Measurements from ENCODE around the gene CDSN.

CDSN gene

GRCh38 chr6:31145386-31145785 lies 25.1 kb upstream of the CDSN start:
- no peak for DNase-seq (ENCODE audit: low read depth)

- DNase-seq (ENCODE audit: low read depth): no peak
Measured at GRCh38 chr6:31144970-31145340, 24.7 kb upstream of the CDSN start.

DNA sequence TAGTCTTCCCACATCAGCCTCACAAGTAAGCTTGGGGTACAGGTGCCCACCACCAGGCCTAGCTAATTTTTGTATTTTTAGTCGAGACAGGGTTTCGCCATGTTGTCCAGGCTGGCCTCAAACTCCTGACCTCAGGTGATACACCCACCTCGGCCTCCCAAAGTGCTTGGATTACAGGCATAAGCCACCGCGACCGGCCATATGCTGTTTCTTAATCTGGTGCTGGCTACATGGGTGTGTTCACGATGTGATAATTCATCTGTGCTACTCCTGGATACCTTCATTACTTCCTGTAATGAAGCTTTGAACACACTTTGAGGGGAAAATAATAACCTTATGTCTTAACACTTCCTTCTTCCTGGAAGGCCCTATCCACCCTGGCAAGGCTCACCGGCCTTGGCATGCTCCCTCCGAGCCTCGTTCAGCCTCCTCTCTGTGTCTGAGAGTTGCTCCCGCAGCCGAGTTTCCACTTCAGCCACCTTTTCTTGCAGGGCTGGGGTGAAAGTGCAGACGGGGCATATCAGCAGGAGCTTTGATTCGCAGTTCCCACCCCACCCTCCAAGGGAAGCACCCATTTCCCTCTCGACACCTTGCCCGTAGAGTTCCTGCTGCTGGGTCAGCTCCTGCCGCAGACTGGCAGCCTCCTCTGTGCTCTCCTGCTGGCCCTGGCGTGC lies 24.2 kb upstream of the CDSN start:
- no peak for DNase-seq (ENCODE audit: low read depth)

- DNase-seq (ENCODE audit: low read depth): peak; percentile 58
Measured at GRCh38 chr6:31143148-31143547, 22.9 kb upstream of the CDSN start.

DNA sequence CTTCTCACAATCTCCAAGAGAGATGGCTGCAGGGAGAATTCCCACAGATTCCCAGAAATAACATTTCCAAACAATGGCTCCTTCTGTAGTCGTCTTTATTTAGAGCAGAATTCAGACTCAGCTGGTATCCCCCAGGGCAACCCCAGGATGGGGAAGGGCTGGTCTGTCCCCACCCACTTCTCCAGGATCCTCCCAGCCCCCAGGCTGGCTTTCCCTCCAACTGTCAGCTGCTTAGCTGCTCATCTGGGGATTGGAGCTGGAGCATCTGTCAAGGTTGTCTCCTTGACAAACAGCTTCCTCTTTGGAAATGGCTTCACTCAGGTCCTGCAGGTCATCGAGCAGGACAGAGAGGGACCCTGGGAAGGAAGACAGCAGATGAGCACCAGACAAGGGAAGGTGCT lies 22.1 kb upstream of the CDSN start:
- no peak for DNase-seq (ENCODE audit: low read depth)

GRCh38 chr6:31140643-31141042 lies 20.4 kb upstream of the CDSN start:
- DNase-seq (ENCODE audit: low read depth): no peak

GRCh38 chr6:31139599-31139998 lies 19.4 kb upstream of the CDSN start:
- no peak for DNase-seq (ENCODE audit: low read depth)

- no peak for DNase-seq (ENCODE audit: low read depth)
Measured at GRCh38 chr6:31138982-31139381, 18.7 kb upstream of the CDSN start, which contains the start of gene PSORS1C2. TSS of gene PSORS1C2 (minus strand) at chr6:31139066. CDS start at chr6:31139026, 40 bp downstream.

DNA sequence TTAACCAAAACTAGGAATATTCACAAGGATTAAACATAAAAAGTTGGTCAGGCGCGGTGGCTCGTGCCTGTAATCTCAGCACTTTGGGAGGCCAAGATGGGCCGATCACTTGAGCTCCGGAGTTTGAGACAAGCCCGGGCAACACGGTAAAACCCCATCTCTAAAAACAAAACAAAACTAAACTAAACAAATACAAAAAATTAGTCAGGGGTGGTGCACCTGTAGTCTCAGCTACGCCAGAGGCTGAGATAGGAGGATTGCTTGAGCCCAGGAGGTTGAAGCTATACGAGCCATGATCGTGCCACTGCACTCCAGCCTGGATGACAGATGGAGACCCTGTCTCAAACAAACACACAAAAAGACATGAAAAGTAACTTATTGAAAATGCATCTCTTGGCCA lies 15.5 kb upstream of the CDSN start:
- DNase-seq (ENCODE audit: low read depth): no peak

DNA sequence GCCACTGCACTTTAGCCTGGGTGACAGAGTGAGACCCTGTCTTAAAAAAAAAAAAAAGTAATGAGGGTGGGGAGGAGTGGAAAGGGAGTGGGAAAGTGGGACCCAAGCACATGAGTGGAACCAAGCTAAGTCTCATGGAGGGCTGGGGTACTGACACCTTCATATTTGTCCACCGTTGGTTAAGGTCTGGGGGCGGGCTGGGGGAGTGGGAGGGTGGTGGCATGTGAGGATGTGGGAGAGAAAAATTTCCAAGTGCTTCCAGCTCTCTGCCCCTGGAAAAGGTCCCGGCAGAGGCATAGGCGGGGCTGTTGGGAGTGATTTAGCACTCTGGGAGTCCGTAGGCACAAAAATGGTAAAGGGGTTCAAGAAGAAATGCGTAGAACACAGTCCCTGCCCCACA lies 12.6 kb upstream of the CDSN start:
- DNase-seq (ENCODE audit: low read depth): no peak

GRCh38 chr6:31131595-31131994 lies 11.3 kb upstream of the CDSN start:
- no peak for DNase-seq (ENCODE audit: low read depth)

DNA sequence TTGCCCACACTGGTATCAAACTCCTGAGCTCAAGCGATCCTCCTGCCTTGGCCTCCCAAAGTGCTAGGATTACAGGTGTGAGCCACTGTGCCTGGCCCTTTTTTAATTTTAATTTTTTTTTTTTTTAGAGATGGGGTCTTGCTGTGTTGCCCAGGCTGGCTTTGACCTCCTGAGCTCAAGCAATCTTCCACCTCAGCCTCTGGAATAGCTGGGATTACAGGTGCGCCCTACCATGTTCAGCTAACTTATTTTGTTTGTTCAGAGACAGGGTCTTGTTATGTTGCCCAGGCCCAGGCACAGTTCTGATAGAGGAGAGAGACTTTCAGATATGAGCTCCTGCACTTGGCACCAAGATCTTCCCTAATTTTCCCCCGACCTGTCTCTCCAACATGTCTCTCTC lies 10.5 kb upstream of the CDSN start:
- DNase-seq (ENCODE audit: low read depth): no peak

DNA sequence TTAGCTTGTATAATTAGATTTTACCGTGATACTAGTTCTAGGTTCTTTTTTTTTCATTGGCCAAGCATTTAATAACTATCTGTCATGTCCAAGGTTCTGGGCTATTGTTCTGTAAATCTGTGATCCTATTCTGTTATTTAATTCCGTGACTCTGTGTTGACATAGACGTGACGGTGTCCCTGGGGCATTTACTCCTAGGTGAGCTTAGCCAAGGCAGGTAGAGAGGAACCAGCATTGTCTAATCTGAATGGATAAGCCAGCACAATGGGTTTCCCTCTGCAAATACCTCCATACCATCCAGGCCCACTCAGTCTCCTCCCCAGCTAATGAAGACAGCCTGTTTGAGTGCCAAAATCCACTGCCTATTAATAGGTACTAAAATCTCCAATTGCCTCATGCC lies 8.9 kb upstream of the CDSN start:
- no peak for DNase-seq (ENCODE audit: low read depth)

- DNase-seq (ENCODE audit: low read depth): no peak
Measured at GRCh38 chr6:31128093-31128676, 7.9 kb upstream of the CDSN start.

DNA sequence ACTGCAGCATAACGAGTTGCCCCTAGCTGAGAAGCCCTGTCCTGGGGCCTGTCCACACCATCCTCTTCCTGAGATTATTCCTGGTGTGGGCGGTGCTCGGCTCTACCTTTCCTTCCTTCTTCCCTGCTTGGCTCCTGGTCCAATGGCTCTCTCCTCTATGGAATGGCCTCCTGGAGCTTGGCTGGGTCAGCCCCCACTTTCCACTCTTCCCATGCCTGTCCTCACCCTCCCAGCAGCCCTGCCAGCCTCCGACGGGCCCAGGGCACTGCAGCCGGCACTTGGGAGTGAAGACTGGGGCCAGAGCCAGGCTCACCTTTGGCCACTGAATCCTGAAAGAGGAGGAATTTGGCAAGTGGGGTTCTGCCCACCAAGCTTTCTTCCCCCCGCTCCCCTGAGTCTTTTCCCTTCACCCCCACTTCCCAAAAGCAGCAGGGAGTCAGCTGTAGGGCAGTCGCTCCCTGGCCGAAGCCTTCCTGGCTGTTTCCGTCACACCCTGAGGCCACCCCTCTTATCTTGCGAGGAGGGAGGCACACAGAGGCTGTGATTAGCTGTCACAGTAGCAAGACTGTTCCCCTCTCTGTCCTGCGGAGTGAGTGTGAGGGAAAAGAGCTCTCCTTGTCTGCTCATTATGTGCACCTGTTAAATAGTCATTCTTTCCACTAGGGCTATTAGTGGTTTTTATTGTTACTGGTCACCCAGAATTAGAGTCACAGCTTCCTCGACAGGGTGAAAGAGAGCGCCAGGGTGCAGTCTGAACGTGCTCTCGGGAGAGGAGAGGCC lies 6.3 kb upstream of the CDSN start:
- no peak for DNase-seq (ENCODE audit: low read depth)

DNA sequence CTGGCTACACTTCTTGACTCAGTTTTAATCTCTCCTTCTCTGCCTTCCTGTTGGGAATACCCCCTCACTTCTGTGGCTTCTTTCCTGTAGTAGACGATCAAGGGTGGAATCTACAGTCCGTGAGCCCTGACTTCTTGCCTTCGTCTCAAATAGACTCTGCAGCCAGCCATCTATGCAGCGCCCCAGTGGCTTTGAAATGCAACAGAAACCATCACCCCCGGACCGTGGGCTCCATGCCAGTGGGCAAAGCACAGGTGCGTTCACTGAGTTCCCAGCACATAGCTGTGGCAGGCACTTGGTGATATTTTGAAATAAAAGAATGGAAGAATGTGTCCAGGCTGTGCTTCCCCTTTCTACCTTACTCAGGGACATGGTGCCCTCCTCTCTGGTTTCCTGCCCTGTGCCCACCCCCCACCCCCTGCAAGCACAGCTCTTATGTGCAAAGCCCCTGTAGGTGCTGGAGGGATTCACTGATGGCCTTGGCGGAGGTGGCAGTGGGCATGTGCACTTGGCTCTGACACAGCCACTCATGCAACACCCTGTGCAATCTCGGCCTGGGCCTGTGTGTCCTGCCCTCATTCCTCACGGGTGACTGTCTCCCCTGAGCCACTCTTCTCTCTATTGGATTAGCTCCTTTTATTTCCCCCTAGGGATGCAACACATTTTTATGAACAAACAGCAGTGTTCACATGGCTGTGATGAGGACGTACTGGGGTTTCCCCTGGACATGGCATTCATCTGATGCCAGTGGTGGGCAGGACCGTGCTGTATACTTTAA lies 5.5 kb upstream of the CDSN start:
- peak; percentile 81 for DNase-seq (ENCODE audit: low read depth)

DNA sequence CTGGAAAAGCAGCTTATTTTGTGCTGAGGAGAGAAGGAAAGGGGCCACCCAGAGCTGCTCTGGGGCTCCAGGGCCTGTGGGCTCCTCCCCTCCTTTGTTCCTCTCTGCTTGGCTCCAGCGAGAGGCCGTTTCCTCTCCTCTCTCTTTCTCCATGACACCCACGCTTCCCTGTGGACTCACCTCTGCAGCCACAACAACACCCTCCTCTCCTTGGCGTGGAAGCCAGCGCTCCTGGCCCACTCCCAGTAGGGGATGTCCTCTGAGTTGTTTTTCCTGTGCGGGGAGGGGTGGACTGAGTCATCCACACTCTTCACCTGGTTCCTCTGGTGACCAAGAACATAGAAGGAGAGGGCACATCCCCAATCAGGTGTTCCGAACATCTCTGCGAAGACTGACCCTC lies 4.9 kb upstream of the CDSN start:
- no peak for DNase-seq (ENCODE audit: low read depth)

GRCh38 chr6:31122791-31123706 lies 2.8 kb upstream of the CDSN start:
- peak; percentile 66 for DNase-seq (ENCODE audit: low read depth)

- no peak for DNase-seq (ENCODE audit: low read depth)
Measured at GRCh38 chr6:31121131-31121790, 1.0 kb upstream of the CDSN start.

GRCh38 chr6:31118178-31118577 lies 2.1 kb downstream of the CDSN start:
- DNase-seq (ENCODE audit: low read depth): no peak
